HG03280 (cell line): Measurements from ENCODE around the gene NOLC1.

Experiments
- ATAC-seq: cut with Tn5 transposase; IDR thresholded peaks from one replicate; pipeline ENCODE4 v1.9.1; 2021; ENCODE audit warnings: mild to moderate bottlenecking, moderate library complexity; ENCODE audit not compliant: unreplicated experiment

NOLC1 gene

GRCh38 chr10:102151774-102152544, at the start of gene NOLC1:
Gene NOLC1 (plus strand): TSS chr10:102152389. CDS start chr10:102152411, 22 bp downstream.
- ATAC-seq = peak; percentile 97

- no peak for ATAC-seq
Observed at GRCh38 chr10:102102421-102102820, 49.8 kb upstream of the NOLC1 start.

- ATAC-seq = no peak
Observed at GRCh38 chr10:102106998-102107397, 45.2 kb upstream of the NOLC1 start.

DNA sequence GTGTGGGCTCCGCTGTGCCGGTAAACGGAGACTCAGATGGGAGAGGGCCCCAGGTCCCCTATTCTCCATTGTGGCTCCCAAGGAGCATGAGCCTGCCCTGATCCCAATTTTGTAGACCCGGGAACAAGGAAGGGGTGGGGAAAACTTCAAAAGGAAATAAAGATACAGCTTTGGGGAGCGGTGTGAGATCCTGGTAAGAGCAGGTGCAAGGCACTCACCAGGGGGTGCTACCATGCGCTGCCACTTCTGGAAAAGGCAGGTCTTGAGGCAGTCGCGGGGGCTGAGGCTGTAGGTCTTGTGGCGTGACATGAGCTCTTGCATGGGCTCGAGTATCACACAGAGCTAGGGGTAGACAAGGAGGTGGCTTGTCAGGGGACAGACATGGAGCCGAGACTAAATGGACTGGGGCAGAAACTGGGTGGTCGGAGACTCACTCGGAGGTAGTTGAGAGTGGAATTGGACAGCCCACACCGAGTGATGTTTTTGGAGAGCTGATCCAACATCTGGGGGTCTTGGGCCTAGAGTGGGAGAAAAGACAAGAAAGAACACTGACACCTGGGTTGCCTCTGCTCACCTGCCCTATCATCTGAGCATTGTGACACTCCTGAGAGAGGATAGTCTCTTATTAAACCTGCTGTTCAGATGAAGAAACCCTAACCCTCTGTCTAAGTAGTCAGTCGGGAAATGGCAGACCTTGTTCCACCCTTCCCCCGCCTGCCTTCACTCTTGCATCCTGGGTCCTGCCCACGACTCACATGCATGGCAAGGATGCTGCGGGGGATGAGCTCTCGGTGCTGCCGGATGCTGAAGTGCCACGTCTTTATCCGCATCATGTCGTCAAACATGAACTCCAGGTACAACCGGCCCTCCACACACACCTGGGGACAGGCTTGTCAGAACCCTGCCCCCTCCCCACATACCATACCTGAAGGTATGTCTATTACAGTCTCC, 42.7 kb upstream of the NOLC1 start:
- no peak for ATAC-seq

GRCh38 chr10:102111276-102111675, 40.9 kb upstream of the NOLC1 start:
- no peak for ATAC-seq

DNA sequence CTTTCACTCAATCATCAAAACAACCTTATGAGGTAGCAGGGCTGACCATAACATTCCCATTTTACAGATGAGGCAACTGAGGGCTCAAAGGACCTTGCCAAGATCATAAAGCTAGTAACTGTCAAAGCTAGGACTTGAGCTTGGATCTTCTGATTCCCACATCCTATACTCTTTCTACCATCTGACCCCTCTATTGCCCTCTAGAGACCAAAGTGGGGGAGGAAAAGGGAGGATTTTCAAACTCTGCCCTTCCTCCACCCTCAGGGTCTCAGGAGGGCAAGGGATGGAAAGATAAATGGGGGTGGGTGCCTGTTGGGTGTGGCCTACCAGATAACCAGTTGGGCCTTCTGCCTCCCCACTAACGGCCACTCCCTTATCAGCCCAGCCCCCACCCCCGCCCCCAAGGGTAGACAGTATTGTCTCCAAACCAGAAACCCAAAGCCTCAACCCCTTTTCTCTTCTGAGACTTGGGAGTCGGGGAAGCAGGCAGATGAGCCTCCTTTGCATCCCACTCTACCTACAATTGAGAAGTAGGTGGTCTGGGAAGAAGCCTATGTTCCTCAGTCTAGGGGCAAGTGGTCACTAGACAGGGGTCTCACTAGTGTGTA, 39.9 kb upstream of the NOLC1 start:
- ATAC-seq = no peak

GRCh38 chr10:102113261-102113955, 38.8 kb upstream of the NOLC1 start:
- no peak for ATAC-seq

- ATAC-seq = peak; percentile 17
Observed at GRCh38 chr10:102113956-102114857, 38.0 kb upstream of the NOLC1 start.

DNA sequence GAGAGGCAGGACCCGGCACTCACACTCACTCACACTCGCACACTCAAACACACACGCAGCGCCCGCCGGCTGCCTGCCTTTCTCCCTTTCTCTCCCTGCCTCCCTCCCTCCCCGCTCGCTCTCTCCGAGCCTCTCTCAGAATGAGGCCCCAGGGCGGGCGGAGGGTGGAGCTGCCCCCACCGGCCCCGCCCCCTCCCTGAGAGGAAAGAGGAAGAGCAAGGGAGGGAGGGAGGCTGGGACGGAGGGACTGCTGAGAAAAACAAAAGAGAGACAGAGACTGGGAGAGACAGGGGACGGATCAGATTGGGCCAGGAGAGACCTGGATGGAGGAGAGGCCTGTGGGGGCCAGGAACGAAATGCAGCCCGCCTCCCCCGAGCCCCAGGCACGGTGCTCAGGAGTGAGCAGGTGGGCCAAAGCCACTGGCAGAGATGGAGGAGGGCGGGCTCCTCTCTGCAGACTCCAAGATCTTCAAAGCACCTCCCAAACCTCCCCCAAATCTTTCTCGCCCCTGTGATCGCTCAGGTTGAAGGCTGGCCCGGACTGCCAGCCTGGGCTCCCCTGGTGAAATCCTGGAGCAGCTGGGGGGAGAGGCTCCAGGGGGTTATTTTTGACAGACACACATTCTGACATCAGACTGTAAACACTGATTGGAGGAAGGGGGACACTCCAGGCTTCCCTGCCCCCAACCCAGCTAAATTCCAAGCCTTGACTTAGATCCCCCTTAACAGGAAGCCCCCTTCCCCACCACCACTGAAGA, 37.1 kb upstream of the NOLC1 start:
- peak; percentile 69 for ATAC-seq

DNA sequence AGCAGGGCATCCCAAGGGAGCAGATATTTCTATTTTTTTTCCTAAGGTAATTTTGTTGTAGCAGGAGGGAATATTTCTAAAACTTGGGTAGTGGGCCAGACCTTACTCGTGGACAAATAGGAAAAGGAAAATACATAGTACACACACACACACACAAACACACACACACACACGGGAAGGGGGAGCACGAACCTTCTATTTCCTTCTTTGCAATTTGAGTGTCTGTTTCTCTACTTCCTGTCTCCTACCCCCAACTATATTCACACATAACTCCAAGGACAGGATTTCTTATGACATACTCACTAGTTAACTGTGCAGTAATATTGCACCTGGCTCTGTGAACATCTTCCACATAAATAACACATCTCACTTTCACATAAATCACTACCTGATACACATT, 36.4 kb upstream of the NOLC1 start:
- no peak for ATAC-seq

- no peak for ATAC-seq
Observed at GRCh38 chr10:102116656-102117055, 35.5 kb upstream of the NOLC1 start.

GRCh38 chr10:102117391-102118159, 34.6 kb upstream of the NOLC1 start:
- no peak for ATAC-seq

DNA sequence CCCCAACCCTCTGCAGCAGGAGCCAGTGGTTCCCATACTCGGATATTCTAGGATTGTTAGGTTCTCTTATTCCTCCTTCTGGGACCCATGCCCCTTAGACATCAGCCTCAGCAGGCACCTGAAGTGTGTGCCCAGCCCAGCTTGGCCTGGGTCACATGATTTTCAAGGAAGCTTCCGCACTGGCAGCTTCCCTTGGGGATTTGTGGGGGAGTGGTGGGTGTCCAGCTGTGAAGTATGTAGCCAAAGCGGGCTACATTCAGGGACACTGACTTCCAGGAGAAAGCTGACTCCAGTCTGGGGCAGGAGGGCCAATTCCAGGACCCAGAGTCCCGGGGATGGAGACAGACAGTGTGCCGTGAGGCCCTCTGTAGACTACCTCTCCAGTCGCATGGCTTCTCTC, 33.3 kb upstream of the NOLC1 start:
- ATAC-seq = no peak

DNA sequence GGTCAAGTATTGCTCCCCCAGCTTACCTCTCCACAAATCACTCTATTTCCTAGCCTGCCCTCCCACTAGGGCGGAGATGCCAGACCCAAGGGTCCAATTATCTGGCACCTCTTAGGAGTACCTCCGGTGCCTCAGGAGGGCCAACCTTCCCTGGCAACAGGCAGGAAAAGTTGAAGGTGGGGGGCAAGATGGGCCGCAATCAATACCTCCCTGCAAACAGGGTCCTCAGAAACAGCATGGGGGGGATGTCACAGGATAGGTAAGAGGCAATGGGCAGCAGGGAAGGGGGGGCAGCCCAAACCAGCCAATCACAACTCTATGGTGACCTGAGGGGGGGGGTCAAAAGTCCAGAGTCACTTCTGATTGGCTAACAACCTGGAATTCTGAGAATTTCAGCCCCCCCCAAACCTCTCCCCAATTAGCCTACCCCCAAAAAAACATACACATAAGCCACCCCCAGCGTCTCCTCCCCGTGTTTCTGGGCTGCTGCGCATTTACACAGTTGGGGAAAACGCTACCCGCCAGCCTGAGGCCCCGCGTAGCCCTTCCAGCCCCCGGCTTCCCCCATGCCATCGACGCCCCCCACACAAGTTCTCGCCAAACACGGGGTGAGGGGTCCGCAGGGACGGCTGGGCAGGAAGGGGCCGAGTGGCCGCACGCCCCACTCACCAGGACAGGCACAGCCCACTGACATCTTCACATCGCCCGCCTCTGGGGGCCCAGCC, 32.6 kb upstream of the NOLC1 start:
- no peak for ATAC-seq

GRCh38 chr10:102120142-102120990, 31.8 kb upstream of the NOLC1 start, which contains the start of gene LDB1:
Gene LDB1 (minus strand): TSS chr10:102120368. CDS start chr10:102120110, 258 bp downstream.
- ATAC-seq = peak; percentile 67

DNA sequence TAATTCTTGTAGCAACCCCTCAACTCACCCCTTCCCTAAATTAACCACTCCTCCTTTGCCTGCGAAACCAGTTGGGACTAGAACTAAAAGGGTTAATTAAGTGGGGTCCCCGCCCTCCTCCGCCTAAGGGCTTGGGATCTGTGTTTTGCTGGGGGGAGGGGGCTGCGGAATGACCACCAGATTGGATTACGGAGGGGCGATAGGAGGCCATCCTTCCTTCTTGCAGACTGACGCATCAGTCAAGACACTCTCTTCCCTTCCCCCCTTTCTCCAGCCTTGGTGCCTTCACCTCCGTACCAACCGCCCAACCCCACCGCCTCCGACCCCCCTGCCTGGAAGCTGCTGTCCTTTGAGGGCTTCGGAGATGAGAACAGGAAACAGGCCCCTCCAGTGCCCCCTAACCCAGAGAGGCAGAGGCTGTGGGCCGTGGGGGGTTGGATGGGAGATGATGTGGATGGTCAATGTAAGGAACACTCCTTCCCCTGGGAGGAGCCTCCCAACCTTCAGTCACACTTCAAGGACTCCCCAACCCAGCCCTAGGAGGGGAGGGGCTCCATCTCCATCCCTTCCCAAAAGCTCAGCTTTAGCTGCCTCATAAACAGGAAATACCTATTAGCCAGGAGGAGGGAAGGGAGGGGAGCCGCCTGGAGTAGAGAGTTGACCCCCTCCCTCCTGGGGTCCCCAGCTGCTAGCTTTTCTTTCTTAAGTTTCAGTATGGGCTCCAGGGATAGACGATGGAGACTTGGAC, 31.0 kb upstream of the NOLC1 start:
- ATAC-seq = no peak
